ENCODE results near the gene CIZ1. TPM values are rescaled to one million over a fixed set of nuclear protein-coding genes. Genes with fewer than 3 reads are reported as not detected.

Gene CIZ1
- total RNA-seq, 1 experiment from 2014 or later: 111 TPM

- no peak for TF ChIP-seq CTCF (IDR thresholded peaks at IDR 0.05)
- no peak for TF ChIP-seq REST (IDR thresholded peaks at IDR 0.05; ENCODE audit: insufficient read depth in 1 of 2, low read depth in 2 of 2, low read length in 1 of 2)
- no peak for TF ChIP-seq POLR2AphosphoS5 (IDR thresholded peaks at IDR 0.05; ENCODE audit: low read depth, low read length)
- no peak for TF ChIP-seq TCF7L2 (IDR thresholded peaks at IDR 0.05; ENCODE audit: low read depth, low read length)
- no peak for TF ChIP-seq SIN3A (IDR thresholded peaks at IDR 0.05; ENCODE audit: borderline replicate concordance, insufficient read depth, low read depth, low read length)
- DNase-seq (ENCODE audit: low read depth, low spot score) (no peak), ATAC-seq (no peak)
- no peak overlapping the region for H3K27ac ChIP-seq (ENCODE audit: low read length)
- ChIA-PET CTCF (no interaction called here), POLR2A (no interaction called here)
- H3K27me3 ChIP-seq (ENCODE audit: control insufficient read depth, insufficient read depth, low read length): no peaks in the 10 kb centered on the region
- in situ Hi-C loops (cut with HindIII; ENCODE audit: low pct_unique_long_range_greater_than_20kb, low sequenced_read_pairs) (no loop called here), intact Hi-C loops (cut with micrococcal nuclease; ENCODE audit: unreplicated experiment) (no loop called here)
- H3K36me3 ChIP-seq (ENCODE audit: control insufficient read depth, insufficient read depth, low read length): peaks cover under 1% of the 10 kb centered on the region; the same call in 1 of the 2 replicates
- 0 out of 2 replicates have a peak, but pooled peaks cover 3% of the 10 kb centered on the region for H3K4me1 ChIP-seq (ENCODE audit: control insufficient read depth, insufficient read depth, low read length)
- no peaks in the 10 kb centered on the region for H3K9me3 ChIP-seq (ENCODE audit: control insufficient read depth, insufficient read depth, low read depth, low read length)
- H3K4me3 ChIP-seq (ENCODE audit: low read depth in 2 of 2, low read length in 2 of 2): no peak overlapping the region
- no TSS peak for BruUV-seq (replicated peaks)
These were observed 67.8 kb downstream of the CIZ1 start for GRCh38 chr9:128123451-128124080.

GRCh38 chr9:128122809-128123175 lies 68.6 kb downstream of the CIZ1 start:
- Histone ChIP-seq H3K4me1 (ENCODE audit: control insufficient read depth, insufficient read depth, low read length) (peaks cover 3% of the 10 kb centered on the region; the same call in 1 of the 2 replicates), H3K9me3 (ENCODE audit: control insufficient read depth, insufficient read depth, low read depth, low read length) (no peaks in the 10 kb centered on the region), H3K27ac (ENCODE audit: low read length) (no peak overlapping the region), H3K36me3 (ENCODE audit: control insufficient read depth, insufficient read depth, low read length) (no peaks in the 10 kb centered on the region; the same call in 1 of the 2 replicates), H3K27me3 (ENCODE audit: control insufficient read depth, insufficient read depth, low read length) (no peaks in the 10 kb centered on the region), H3K4me3 (ENCODE audit: low read depth in 2 of 2, low read length in 2 of 2) (no peak overlapping the region)
- in situ Hi-C loops (cut with HindIII; ENCODE audit: low pct_unique_long_range_greater_than_20kb, low sequenced_read_pairs): no loop called here
- no TSS peak for BruUV-seq (replicated peaks)
- DNase-seq (ENCODE audit: low read depth, low spot score) (no peak), ATAC-seq (no peak)
- TF ChIP-seq TCF7L2 (IDR thresholded peaks at IDR 0.05; ENCODE audit: low read depth, low read length) (no peak), REST (IDR thresholded peaks at IDR 0.05; ENCODE audit: insufficient read depth in 1 of 2, low read depth in 2 of 2, low read length in 1 of 2) (no peak), SIN3A (IDR thresholded peaks at IDR 0.05; ENCODE audit: borderline replicate concordance, insufficient read depth, low read depth, low read length) (no peak), CTCF (IDR thresholded peaks at IDR 0.05) (no peak), POLR2AphosphoS5 (IDR thresholded peaks at IDR 0.05; ENCODE audit: low read depth, low read length) (no peak)
- ChIA-PET CTCF (no interaction called here), POLR2A (no interaction called here)
- intact Hi-C loops (cut with micrococcal nuclease; ENCODE audit: unreplicated experiment): no loop called here
